ENCODE data around the gene EPS8L2. TPM values are rescaled to one million over a fixed set of nuclear protein-coding genes. Genes with fewer than 3 reads are reported as not detected.

EPS8L2 gene
- total and polyA plus RNA-seq, 2 of the 8 experiments (the other 6 are each of a cell fraction or from before 2014, with no cell fraction given) = 38.5 to 57.0 TPM

DNA sequence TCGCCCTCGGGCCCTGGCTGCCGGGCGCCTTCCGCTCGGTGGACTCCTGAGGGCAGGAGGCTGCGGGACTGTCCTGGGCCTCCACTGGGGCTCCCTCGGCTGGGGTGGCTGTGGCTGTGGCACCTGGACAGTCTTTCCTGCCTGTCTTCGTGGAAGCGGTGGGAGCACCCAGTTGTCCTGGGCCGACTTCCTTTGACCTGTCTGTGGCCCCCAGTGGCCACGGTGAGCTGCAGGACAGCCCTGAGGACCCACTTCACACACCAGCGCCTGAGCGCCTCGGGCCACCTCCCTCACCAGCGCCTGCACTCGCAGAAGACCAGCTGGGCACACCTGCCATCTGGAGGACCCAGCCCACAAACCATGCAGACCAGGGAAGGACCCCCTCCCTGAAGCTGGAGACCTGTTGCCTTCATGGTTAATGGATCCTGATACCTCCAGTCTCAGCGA is 1.8 kb upstream of the EPS8L2 start:
- no peak overlapping the region for H2BK120ac ChIP-seq (replicated peaks; ENCODE audit: low read depth, low read length)
- WGBS, 2 experiments (ENCODE audit: extremely low coverage in 1 of 2, insufficient coverage in 1 of 2, insufficient read length in 1 of 2, insufficient replicate concordance in 2 of 2, low coverage in 1 of 2, low lambda C conversion rate in 2 of 2, missing lambda C conversion rate in 1 of 2) = 96% methylated on average over 18 of the region's 18 CpGs; no CpG with 5 or more reads in 1 of the 2 experiments
- H3K4me2 ChIP-seq (ENCODE audit: insufficient read depth in 1 of 2, low read depth in 2 of 2, low read length in 2 of 2) = no peak overlapping the region
- H3K27me3 ChIP-seq (replicated peaks in 1 of 4; ENCODE audit: control insufficient read depth in 3 of 4, extremely low read depth in 1 of 4, insufficient read depth in 3 of 4, low read length in 3 of 4) = no peaks in the 10 kb centered on the region
- no peak overlapping the region for H3K4ac ChIP-seq (replicated peaks; ENCODE audit: insufficient read length, low read depth, low read length)
- no peaks in the 10 kb centered on the region for H3K79me2 ChIP-seq (ENCODE audit: control insufficient read depth in 1 of 2, insufficient read depth in 2 of 2, low read length in 2 of 2)
- no peaks in the 10 kb centered on the region for H3K9me3 ChIP-seq (ENCODE audit: insufficient read depth in 2 of 2, low read depth in 1 of 2, low read length in 1 of 2)
- no peak overlapping the region for H2BK15ac ChIP-seq (ENCODE audit: low read length)
- no peak overlapping the region for H2AK5ac ChIP-seq (ENCODE audit: low read depth, low read length)
- H3K36me3 ChIP-seq (ENCODE audit: control insufficient read depth in 2 of 4, insufficient read depth in 4 of 4, low read length in 3 of 4) = no peaks in the 10 kb centered on the region
- H2BK12ac ChIP-seq (ENCODE audit: low read depth, low read length) = no peak overlapping the region
- H3K18ac ChIP-seq (ENCODE audit: extremely low read depth, low read length) = no peak overlapping the region
- no peak overlapping the region for H3K56ac ChIP-seq (replicated peaks; ENCODE audit: insufficient read length, low read depth, low read length)
- H3K23me2 ChIP-seq (ENCODE audit: low read depth, low read length) = peaks cover 8% of the 10 kb centered on the region; the same call in 1 of the 2 replicates
- no peak overlapping the region for H4K5ac ChIP-seq (ENCODE audit: insufficient read length, low read depth, low read length)
- H4K91ac ChIP-seq (replicated peaks; ENCODE audit: insufficient read length, low read length) = no peak overlapping the region
- no peak overlapping the region for H2BK20ac ChIP-seq (ENCODE audit: low read length)
- CTCF ChIA-PET (ENCODE audit: partially characterized antibody) = interaction anchor here (0.6 to 3.6 kb wide), 8 partner anchors 8 to 71 kb away, joined by 3 to 22 read pairs (median 5); partner anchors contain the start of genes DEAF1 and TMEM80
- H3K4me1 ChIP-seq (replicated peaks in 1 of 4; ENCODE audit: control insufficient read depth in 3 of 4, insufficient read depth in 4 of 4, low read length in 3 of 4) = peaks cover 0 to 36% (median 27%) of the 10 kb centered on the region in 4 experiments; a peak in 6 of 7 replicates
- no peak for FAIRE-seq
- no peak overlapping the region for H2AFZ ChIP-seq (ENCODE audit: low read length)
- H4K20me1 ChIP-seq (replicated peaks in 1 of 2; ENCODE audit: control insufficient read depth in 1 of 2, insufficient read depth in 2 of 2, low read length in 2 of 2) = peaks cover 1 to 2% of the 10 kb centered on the region in 2 experiments
- H3K9ac ChIP-seq (replicated peaks in 1 of 4; ENCODE audit: extremely low read depth in 1 of 4, low read depth in 3 of 4, low read length in 3 of 4) = no peak overlapping the region
- no peak overlapping the region for H3K23ac ChIP-seq (ENCODE audit: insufficient read length)
- no peak overlapping the region for H4K8ac ChIP-seq (ENCODE audit: extremely low read depth, insufficient read depth, low read length)
- no peak for DNase-seq (ENCODE audit: low read depth in 1 of 2, low spot score in 2 of 2)
- no peak overlapping the region for H3K14ac ChIP-seq (ENCODE audit: insufficient read length)
- POLR2A ChIA-PET (ENCODE audit: partially characterized antibody) = interaction anchor here (1.0 to 2.4 kb wide), 12 partner anchors 9 to 90 kb away, joined by 3 to 8 read pairs (median 4); partner anchors contain the start of genes CEND1, DEAF1, TALDO1 and TMEM80
- no peak overlapping the region; the same call in 1 of the 2 replicates for H2BK5ac ChIP-seq (ENCODE audit: low read depth, low read length)
- H3K4me3 ChIP-seq (ENCODE audit: extremely low read depth in 1 of 4, insufficient read depth in 2 of 4, low read depth in 3 of 4, low read length in 4 of 4) = no peak overlapping the region
- no peak overlapping the region for H3K27ac ChIP-seq (ENCODE audit: low read depth, low read length)
- no peaks in the 10 kb centered on the region for H3K79me1 ChIP-seq (ENCODE audit: low read depth, low read length)

All from H1 (cell line).